K562 treated with DMSO at 1 percent for 24 hours (cell line): ENCODE measurements around the gene SPEF1. TPM values are rescaled to one million over a fixed set of nuclear protein-coding genes. Genes with fewer than 3 reads are reported as not detected.

ENCODE experiments used
- total RNA-seq: library from RNA; unstranded; fragments of 300-600 nt; gene quantifications from 2 replicates; pipeline ENCODE4 v1.2.3, GENCODE V29; 2022; ENCODE audit warnings: low read depth; ENCODE audit not compliant: insufficient read depth

The SPEF1 gene, protein sequence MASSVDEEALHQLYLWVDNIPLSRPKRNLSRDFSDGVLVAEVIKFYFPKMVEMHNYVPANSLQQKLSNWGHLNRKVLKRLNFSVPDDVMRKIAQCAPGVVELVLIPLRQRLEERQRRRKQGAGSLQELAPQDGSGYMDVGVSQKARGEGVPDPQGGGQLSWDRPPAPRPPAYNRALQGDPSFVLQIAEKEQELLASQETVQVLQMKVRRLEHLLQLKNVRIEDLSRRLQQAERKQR
- 0.32 TPM in 1 of 2 replicates, not detected in the other for total RNA-seq

DNA sequence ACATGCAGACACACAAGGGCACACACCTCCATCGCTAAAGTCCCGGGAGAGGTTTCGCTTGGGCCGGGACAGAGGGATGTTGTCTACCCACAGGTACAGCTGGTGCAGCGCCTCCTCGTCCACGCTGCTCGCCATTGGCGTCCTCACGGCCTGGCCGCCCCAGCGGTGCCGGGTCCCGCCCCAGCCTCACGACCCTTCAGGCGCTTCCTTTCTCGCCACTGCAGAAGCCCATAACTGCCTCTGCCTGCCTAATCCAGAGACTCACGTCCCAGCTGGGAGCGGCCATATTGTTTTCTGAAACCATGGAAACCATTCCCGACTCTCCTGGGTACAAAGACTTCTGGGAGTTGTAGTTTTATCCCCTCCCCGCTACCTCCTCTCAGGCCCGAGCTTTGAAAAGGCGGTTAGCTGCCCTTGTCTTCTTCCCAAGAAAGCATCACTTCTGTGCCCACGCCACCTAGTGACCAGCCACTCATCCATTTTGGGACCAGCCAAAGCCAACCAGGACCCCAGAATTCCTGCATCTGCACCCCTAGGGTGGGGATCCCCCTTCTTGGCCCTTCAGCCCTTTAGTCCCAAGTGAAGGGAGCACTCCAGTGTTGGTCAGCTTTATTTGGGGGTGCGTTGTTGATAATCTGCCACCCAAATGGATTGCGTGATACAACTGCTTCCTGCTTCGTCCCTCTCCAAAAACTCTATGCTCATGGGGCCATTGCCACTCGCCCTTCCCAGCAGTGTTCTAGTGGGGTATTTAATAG is at the start of gene SPEF1:
TSS of gene SPEF1 (minus strand) at position 296 of the 758 bp plus-strand sequence. CDS start at position 135, 161 bp downstream.

DNA sequence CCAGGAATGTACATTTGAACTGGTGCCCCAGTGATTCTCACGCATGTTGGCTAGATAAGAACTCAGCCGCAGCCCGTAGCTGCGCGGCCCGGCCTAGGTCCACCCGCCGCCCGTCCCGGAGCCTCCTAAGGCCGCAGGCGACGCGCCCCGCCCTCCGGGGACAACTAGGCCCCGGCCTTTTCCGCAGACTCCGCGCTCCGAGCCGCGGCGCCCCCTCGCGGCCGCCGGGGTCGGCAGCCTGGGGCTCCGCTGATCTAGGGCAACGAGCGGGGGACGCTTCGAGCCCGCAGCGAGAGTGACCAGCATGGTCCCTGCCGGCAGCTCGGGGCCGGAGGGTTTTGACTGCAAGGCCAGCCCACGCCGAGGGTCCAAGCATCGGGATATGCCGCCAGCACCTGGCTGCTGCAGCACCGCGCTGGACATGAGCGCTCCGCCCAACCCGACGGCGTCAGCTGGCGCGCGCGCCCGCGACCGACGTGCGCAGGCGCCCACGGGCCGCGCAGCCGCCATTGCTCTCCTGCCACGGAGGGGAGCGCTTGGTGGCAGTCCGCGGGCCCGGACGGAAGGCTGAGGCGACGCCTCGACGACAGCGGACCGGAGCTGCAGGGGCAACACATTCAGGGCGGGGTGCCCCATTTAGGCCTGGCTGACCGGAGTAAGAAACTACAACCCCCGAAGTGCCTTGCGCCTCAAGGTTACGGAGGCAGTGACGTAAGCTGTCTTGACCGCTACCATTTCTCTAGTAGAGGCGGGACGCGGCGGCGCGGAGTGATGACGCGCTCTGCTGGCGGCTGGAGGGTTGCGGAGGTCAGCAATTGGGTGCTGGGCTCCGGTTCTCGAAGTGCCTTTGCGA is 39.0 kb upstream of the SPEF1 start, which contains the start of gene AP5S1:
TSS of gene AP5S1 (plus strand) at position 500 of the 853 bp plus-strand sequence. CDS start 1,571 bp downstream, outside the sequence.

DNA sequence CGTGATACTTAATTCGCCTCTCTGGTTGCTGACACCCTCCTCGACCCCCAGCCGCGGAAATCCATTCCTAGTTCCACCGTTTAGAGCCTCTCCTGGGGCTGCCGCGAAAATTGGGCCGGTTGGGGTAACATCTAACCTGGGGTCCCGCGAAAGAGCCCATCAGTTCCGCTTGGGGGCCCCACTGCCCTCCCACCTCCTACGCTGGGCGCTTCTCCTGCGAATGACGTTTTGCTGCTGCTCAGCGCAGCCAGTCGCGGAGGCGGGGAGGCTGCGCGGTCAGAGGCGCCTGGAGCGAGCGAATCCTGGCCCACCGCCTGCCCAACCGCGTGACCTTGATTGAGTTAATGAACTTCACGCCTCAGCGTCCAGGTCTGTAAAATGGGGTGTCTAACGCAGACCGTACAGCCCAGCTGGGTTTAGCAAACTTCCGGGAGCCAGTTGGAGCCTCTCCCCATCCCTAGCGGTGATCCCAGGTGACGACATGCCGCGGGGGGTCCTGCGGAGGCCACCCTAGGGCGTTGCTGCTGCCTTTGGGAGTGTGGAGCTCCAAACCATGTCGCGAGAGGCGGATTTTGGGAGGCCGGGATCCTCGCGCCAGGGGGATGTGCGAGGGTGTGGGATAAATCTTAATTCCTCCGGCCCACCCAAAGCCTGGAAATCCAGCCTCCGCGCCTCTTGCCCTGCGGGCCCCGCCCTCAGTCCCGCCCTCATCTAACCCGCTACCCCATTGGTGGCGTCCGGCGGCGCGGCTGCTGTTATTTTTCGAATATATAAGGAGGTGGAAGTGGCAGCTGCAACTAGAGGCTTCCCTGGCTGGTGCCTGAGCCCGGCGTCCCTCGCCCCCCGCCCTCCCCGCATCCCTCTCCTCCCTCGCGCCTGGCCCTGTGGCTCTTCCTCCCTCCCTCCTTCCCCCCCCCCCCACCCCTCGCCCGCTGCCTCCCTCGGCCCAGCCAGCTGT is 14.5 kb upstream of the SPEF1 start, which contains the start of gene CDC25B:
TSS of gene CDC25B (plus strand) at position 800 of the 958 bp plus-strand sequence. CDS start 222 bp downstream, outside the sequence.

DNA sequence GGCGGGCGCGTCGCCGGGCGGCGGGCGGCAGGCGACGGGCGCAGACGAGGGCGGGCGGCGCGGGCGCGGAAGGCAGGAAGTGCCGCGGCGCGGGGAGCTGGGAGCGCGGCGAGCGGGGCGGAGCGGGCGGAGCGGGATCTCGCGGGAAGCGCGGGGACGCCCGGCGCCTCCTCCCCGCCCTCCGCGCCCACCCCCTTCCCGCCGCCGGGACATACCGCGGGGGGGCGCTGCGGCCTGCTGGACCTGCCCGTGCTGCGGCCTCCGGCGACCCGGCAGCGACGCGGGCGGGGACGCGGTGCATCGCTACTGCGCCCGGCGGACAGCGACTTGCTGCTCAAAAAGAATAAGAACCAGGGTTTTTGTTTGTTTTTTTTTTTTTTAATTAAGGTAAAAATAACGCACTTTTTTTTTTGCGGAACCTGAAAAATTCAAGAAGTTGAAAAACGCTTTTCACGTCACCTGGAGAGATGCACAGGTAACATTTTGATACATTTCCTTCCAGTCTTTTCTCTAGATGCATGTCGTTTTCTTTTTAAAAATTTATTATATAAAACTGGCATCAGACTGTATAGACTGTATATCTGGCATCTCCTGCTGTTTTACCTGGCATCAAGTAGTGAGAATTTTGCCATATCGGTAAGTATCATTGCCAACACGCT is 5.5 kb upstream of the SPEF1 start, which contains the start of gene CENPB:
TSS of gene CENPB (minus strand) at position 76 of the 659 bp plus-strand sequence. CDS start 257 bp downstream, outside the sequence.

DNA sequence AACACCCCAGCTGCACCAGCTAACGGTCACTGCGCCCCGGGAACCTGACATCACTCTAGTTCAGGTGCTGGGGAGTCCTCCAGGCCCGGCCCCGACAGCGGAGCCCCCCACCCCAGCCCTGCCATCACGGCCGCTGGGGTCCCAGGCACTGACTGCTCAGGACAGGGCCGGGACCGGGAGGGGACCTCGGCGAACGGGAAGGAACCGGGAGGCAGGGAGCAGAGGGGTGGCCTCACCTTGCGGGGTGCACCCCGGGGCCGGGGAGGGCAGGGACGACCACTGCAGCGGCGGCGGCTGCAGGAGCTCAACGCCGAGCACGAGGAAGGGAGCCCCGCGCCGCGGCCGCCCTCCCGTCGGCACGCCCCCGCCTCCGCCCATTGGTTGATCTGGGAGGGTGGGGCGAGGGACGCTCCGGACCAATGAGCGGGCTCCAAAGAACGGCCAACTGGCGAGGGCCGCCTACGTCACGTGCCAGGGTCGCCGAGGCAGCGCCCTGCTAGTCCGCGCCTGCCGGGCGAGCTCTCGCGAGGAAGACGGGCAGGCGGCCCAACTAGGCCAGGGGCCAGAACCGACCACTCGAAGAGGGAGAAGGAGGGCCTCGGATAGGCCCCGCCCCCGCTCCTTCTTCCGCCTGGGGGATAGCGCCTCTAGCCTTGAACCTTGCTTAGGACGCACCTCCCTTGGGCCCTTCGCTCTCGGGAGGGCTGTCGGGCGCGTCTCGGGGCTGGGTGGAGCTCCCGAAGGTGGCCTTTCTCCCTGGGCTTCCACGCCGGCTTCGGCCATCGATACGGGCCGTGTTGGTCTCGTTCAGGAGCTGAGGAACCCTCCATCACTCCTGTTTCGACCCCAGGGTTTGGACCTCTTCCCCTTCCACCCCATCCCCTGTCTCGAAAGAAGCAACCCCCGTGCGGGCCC is 13.6 kb downstream of the SPEF1 start, which contains the start of gene ADISSP:
TSS of gene ADISSP (minus strand) at position 327 of the 915 bp plus-strand sequence. CDS start 7,653 bp downstream, outside the sequence.

DNA sequence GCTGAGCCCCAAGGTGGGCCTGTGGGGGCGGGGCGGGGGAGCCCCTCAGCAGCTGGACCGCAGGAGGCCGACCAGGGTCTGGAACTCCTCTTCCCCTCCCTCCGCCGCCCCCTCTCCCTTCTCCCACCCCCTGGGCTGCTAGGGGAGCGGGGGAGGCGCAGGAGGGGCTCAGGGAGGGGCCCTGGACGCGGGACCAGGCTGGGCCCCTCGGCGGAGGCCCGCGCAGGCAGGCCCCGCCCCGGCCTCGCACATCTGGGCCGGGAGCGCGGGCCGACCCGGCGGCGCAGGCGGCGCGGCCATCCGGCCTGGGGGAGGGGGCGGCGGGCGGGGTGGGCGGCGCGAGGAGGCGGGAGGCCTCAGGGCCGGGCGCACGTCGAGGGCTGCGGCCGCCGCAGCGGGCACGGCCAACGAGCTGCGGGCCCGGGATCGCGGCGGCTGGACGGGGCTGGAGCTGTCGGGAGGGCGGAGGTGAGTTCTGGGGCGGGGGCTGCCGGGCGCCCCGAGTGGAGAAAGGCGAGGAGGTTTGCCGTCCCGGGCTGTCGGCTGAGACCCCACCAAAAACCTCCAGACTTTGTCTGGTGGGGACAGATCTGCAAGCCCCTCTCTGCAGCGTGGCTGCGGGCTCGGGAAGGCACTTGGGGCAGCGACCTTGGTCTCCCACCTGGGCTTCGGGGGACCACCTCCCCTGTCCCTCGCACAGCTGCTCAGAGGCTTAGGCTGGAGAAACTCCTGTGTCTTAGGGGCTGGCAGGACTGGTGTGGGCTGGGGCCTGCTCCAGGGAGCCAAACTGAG is 48.7 kb downstream of the SPEF1 start, which contains the start of gene HSPA12B:
TSS of gene HSPA12B (plus strand) at position 359 of the 792 bp plus-strand sequence. CDS start 5,990 bp downstream, outside the sequence.

Other genes with a start within 250 kb of the SPEF1 start
- gene GFRA4, start 118.0 kb downstream of the SPEF1 start, total RNA-seq = not detected in 2 replicates
- gene ADAM33, start 99.4 kb downstream of the SPEF1 start, total RNA-seq = not detected in 2 replicates
- gene SIGLEC1, start 68.8 kb downstream of the SPEF1 start, total RNA-seq = not detected in 2 replicates
- 0.24 and 0.93 TPM in 2 replicates for gene HSPA12B, start 48.8 kb downstream of the SPEF1 start, total RNA-seq
- 27.0 and 34.6 TPM in 2 replicates for gene ADISSP, start 13.7 kb downstream of the SPEF1 start, total RNA-seq
- gene CENPB, start 5.3 kb upstream of the SPEF1 start, total RNA-seq = 75.1 and 76.6 TPM in 2 replicates
- 57.5 and 58.6 TPM in 2 replicates for gene CDC25B, start 14.9 kb upstream of the SPEF1 start, total RNA-seq
- 11.0 and 13.1 TPM in 2 replicates for gene AP5S1, start 39.1 kb upstream of the SPEF1 start, total RNA-seq
- gene MAVS, start 65.4 kb upstream of the SPEF1 start, total RNA-seq = 19.0 and 19.1 TPM in 2 replicates
- 28.0 and 35.6 TPM in 2 replicates for gene PANK2, start 107.9 kb upstream of the SPEF1 start, total RNA-seq
- gene RNF24, start 234.1 kb upstream of the SPEF1 start, total RNA-seq = 29.2 and 29.5 TPM in 2 replicates